ENCODE measurements around the gene SMDT1.

DNA sequence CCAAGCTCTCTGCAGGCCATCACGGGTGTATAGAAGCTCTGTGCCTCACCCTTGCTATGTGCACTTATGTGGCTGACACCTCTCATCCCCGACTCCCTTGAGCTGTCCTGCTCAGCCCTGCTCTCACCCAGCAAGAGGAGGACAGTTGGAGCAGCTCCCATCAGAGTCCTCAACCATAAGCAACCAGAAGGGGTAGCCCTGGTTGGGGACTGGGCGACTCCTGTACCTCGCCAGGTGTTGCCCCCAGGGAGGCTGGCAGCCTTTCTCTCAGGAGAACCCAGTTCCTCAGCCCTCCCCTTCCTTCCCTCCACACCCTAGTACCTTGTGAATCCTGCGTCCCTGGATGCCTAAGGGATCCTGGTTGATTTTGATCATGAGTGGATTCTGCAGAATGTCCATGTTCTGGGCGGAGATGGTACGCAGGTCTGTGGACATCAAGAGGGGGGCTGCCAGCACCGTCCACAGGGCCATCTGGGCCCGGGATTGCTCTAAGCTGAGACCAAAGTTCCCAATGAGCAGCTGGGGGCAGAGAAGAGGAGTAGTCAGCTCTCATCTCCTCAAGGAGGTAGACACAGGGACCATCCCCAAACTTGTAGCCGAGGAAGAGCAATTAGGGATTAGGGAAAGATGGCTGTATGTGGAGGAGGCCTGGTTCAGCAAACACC is 16.9 kb upstream of the SMDT1 start:
- TF ChIP-seq, protein P1, sequence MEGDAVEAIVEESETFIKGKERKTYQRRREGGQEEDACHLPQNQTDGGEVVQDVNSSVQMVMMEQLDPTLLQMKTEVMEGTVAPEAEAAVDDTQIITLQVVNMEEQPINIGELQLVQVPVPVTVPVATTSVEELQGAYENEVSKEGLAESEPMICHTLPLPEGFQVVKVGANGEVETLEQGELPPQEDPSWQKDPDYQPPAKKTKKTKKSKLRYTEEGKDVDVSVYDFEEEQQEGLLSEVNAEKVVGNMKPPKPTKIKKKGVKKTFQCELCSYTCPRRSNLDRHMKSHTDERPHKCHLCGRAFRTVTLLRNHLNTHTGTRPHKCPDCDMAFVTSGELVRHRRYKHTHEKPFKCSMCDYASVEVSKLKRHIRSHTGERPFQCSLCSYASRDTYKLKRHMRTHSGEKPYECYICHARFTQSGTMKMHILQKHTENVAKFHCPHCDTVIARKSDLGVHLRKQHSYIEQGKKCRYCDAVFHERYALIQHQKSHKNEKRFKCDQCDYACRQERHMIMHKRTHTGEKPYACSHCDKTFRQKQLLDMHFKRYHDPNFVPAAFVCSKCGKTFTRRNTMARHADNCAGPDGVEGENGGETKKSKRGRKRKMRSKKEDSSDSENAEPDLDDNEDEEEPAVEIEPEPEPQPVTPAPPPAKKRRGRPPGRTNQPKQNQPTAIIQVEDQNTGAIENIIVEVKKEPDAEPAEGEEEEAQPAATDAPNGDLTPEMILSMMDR (IDR thresholded peaks at IDR 0.05; ENCODE audit: poor library complexity, severe bottlenecking): no peak
- TF ChIP-seq, protein P2, sequence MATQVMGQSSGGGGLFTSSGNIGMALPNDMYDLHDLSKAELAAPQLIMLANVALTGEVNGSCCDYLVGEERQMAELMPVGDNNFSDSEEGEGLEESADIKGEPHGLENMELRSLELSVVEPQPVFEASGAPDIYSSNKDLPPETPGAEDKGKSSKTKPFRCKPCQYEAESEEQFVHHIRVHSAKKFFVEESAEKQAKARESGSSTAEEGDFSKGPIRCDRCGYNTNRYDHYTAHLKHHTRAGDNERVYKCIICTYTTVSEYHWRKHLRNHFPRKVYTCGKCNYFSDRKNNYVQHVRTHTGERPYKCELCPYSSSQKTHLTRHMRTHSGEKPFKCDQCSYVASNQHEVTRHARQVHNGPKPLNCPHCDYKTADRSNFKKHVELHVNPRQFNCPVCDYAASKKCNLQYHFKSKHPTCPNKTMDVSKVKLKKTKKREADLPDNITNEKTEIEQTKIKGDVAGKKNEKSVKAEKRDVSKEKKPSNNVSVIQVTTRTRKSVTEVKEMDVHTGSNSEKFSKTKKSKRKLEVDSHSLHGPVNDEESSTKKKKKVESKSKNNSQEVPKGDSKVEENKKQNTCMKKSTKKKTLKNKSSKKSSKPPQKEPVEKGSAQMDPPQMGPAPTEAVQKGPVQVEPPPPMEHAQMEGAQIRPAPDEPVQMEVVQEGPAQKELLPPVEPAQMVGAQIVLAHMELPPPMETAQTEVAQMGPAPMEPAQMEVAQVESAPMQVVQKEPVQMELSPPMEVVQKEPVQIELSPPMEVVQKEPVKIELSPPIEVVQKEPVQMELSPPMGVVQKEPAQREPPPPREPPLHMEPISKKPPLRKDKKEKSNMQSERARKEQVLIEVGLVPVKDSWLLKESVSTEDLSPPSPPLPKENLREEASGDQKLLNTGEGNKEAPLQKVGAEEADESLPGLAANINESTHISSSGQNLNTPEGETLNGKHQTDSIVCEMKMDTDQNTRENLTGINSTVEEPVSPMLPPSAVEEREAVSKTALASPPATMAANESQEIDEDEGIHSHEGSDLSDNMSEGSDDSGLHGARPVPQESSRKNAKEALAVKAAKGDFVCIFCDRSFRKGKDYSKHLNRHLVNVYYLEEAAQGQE (IDR thresholded peaks at IDR 0.05; ENCODE audit: borderline replicate concordance): no peak
- TF ChIP-seq POLR2AphosphoS5 (IDR thresholded peaks at IDR 0.05) (no peak), MXI1 (conservative IDR thresholded peaks at IDR 0.05; ENCODE audit: poor library complexity, severe bottlenecking) (no peak), EZH2 (IDR thresholded peaks at IDR 0.05; ENCODE audit: borderline replicate concordance, insufficient read depth, low read length, poor library complexity, severe bottlenecking) (no peak), TAF1 (IDR thresholded peaks at IDR 0.05; ENCODE audit: low read depth) (no peak), EP300 (conservative IDR thresholded peaks at IDR 0.05; ENCODE audit: poor library complexity, severe bottlenecking) (no peak), SMC3 (conservative IDR thresholded peaks at IDR 0.05; ENCODE audit: poor library complexity) (no peak), RAD21 (conservative IDR thresholded peaks at IDR 0.05) (no peak)
